NCI-H82 (cell line): ENCODE results near the gene ESRRG.

Source experiments
- DNase-seq: peaks from one replicate; lab custom pipeline; 2025; lab: John Stamatoyannopoulos, UW

ESRRG gene

GRCh38 chr1:216502528-216503162, 220.6 kb downstream of the ESRRG start:
- peak; percentile 62 for DNase-seq

- DNase-seq = no peak
Observed at GRCh38 chr1:216500273-216500967, 222.8 kb downstream of the ESRRG start.

GRCh38 chr1:216499581-216500272, 223.5 kb downstream of the ESRRG start:
- DNase-seq = no peak

GRCh38 chr1:216498277-216498676, 225.0 kb downstream of the ESRRG start:
- no peak for DNase-seq

GRCh38 chr1:216485042-216485441, 238.2 kb downstream of the ESRRG start:
- no peak for DNase-seq

GRCh38 chr1:216483672-216484401, 239.4 kb downstream of the ESRRG start:
- DNase-seq = no peak

GRCh38 chr1:216482620-216483019, 240.6 kb downstream of the ESRRG start:
- DNase-seq = no peak

GRCh38 chr1:216478238-216478637, 245.0 kb downstream of the ESRRG start:
- DNase-seq = no peak

- no peak for DNase-seq
Observed at GRCh38 chr1:216476341-216476740, 246.9 kb downstream of the ESRRG start.

GRCh38 chr1:216475659-216476276, 247.5 kb downstream of the ESRRG start:
- no peak for DNase-seq

- DNase-seq = no peak
Observed at GRCh38 chr1:216466162-216466801, 256.9 kb downstream of the ESRRG start.

- no peak for DNase-seq
Observed at GRCh38 chr1:216464489-216464888, 258.7 kb downstream of the ESRRG start.

GRCh38 chr1:216462066-216462775, 261.0 kb downstream of the ESRRG start:
- DNase-seq = no peak

GRCh38 chr1:216461466-216461865, 261.8 kb downstream of the ESRRG start:
- DNase-seq = no peak

- no peak for DNase-seq
Observed at GRCh38 chr1:216459651-216460207, 263.5 kb downstream of the ESRRG start.

GRCh38 chr1:216458812-216459211, 264.4 kb downstream of the ESRRG start:
- no peak for DNase-seq

GRCh38 chr1:216457356-216457755, 265.9 kb downstream of the ESRRG start:
- no peak for DNase-seq

GRCh38 chr1:216456682-216457081, 266.5 kb downstream of the ESRRG start:
- no peak for DNase-seq

GRCh38 chr1:216453777-216454176, 269.5 kb downstream of the ESRRG start:
- DNase-seq = no peak
